Heart left ventricle (tissue), 13 donors: ENCODE data around the gene MSL1.

Experiments used
- POLR2A ChIP-seq, 2 donors: fragments of 450-650 bp; IDR thresholded peaks; one replicate each; pipeline ENCODE4 v1.6.1; 2017; ENCODE audit warnings: antibody characterized with exemption in 2 of 2, mild to moderate bottlenecking in 2 of 2, moderate library complexity in 2 of 2
- TF ChIP-seq, protein P1 (sequence below), 12 donors: fragments of 200-600 bp; sonication (generic) in 4 of 12; IDR thresholded peaks; one replicate each; pipeline versions ENCODE4 v1.5.0 to v1.8.0; 2018 to 2022; ENCODE audit warnings: antibody characterized with exemption in 12 of 12, mild to moderate bottlenecking in 5 of 12
- donor health status: ischemic (EF 13 %, LVEDD 7.1; RV severe dilation, severe dysfunction).
- donor health status: DM: no; HTN: yes; CAD: no.
- donor health status: DM: no; HTN: no; CAD: no.
- donor health status: ischemic (EF 25% LVEDD 6.9; RV normal size, moderate dysfunction).
- donor health status: ischemic (EF 25% LVEDD 5.7; RV mildly dilated, moderate dysfunction).
- donor health status: ischemic (EF 35%, LVEDD 5.7; RV mildly dilated, moderate dysfunction).
- donor health status: nonischemic (EF 11% LVEDD 7.7; RV severe dilation, severe dysfunction).
- donor health status: DM: yes; HTN: yes; CAD: no.
- donor health status: PGD.
- donor health status: ischemic (EF 29% LVEDD 5.4; RV normal size, mild dysfunction).
- donor health status: nonischemic (EF 23%, LVEDD 6.1; RV moderate dilation, normal function).

DNA sequence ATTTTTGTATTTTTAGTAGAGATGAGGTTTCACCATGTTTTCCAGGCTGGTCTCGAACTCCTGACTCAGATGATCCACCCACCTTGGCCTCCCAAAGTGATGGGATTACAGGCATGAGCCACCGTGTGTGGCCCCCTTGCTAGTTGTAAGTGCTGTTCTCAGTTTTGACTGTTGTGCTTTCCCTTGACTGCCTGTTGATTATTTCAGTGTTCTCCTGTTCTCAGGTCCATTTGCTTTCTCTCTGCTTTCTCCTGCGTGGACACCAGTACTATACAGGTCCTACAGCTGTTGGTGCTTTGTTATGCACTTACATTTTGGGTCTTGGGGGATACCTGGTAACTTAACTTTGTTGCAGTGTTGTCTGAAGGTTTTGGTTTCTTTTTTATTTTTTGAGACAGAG lies 26.8 kb downstream of the MSL1 start:
- TF ChIP-seq POLR2A (IDR thresholded peaks at IDR 0.05) = no peak
- TF ChIP-seq, protein P1, sequence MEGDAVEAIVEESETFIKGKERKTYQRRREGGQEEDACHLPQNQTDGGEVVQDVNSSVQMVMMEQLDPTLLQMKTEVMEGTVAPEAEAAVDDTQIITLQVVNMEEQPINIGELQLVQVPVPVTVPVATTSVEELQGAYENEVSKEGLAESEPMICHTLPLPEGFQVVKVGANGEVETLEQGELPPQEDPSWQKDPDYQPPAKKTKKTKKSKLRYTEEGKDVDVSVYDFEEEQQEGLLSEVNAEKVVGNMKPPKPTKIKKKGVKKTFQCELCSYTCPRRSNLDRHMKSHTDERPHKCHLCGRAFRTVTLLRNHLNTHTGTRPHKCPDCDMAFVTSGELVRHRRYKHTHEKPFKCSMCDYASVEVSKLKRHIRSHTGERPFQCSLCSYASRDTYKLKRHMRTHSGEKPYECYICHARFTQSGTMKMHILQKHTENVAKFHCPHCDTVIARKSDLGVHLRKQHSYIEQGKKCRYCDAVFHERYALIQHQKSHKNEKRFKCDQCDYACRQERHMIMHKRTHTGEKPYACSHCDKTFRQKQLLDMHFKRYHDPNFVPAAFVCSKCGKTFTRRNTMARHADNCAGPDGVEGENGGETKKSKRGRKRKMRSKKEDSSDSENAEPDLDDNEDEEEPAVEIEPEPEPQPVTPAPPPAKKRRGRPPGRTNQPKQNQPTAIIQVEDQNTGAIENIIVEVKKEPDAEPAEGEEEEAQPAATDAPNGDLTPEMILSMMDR (IDR thresholded peaks at IDR 0.05) = no peak
